Fibroblast of skin of left quadriceps (primary cell): ENCODE data around the gene RIF1.
"Not testable (repeated sequence)": the region's sequence is repeated elsewhere in the genome, so short reads cannot be mapped to it uniquely, and the experiment has no call there.

ENCODE experiments used
- DNase-seq, 2 experiments: peaks; one replicate each; pipeline ENCODE4 v3.0.0-alpha.2; 2013; ENCODE audit warnings: low read depth in 2 of 2

The RIF1 gene

DNA sequence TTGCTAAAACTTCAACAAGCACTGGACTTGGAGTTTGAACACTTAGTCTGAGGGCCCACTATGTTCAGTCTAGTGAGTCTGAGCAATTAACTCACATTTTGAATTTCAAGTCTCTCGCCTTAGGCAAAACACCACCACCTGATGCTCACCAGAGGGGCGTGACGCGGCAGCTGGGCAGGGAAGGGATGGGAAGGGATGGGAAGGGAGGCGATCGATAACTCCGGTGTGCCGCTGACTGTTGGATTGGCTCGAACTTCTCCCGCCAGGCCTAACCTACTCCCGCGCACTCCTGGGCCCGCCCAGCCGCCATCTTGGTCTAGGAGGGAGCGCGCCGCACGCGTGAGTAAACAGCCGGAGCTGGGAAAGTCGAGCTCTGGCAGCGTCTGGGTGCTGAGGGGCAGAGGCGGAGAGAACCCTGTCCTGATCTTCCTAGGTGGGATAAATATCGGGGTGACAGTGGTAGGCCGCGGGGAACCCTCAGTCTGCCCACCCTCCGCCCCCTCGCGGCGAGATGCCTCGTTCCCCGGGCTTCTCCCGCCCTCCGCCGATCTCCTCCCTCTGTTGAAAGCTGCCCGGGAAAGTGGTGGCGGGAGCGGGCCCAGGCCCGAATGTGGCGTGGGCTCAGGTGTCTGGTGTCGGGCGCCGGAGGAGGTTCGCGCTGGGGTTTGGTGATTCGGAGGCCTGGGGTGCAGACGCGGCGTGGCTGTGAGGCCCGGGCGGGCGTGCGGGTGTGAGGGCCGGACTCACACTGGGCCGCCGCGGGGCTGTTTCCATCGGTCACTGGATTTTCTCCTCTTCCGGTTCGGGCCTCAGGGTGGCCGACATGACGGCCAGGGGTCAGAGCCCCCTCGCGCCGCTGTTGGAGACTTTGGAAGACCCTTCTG is at the start of gene RIF1:
TSS of gene RIF1 (plus strand) at position 302 of the 884 bp plus-strand sequence. CDS start at position 824, 522 bp downstream.
- peak; percentile 80 to 82 for DNase-seq

GRCh38 chr2:151361674-151362370 is 47.9 kb upstream of the RIF1 start:
- DNase-seq: no peak

GRCh38 chr2:151363709-151364108 is 46.0 kb upstream of the RIF1 start:
- DNase-seq: no peak

- DNase-seq: no peak
Observed at GRCh38 chr2:151367571-151367970, 42.1 kb upstream of the RIF1 start.

- DNase-seq: peak; percentile 59 to 60
Observed at GRCh38 chr2:151374436-151374835, 35.3 kb upstream of the RIF1 start.

DNA sequence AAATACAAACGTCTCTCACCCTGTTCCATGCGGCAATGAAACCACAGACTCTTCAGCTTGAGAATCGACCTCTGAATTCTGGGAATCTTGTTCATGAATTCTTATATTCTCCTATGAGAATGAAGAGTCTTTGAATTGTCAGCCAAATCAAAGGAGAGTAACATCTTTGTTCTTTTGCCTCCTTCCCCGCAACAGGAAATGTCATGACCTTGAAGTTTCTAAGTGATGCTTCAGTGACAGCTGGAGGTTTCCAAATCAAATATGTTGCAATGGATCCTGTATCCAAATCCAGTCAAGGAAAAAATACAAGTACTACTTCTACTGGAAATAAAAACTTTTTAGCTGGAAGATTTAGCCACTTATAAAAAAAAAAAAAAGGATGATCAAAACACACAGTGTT is 30.5 kb upstream of the RIF1 start:
- DNase-seq: no peak

GRCh38 chr2:151380580-151381235 is 29.0 kb upstream of the RIF1 start:
- no peak for DNase-seq

DNA sequence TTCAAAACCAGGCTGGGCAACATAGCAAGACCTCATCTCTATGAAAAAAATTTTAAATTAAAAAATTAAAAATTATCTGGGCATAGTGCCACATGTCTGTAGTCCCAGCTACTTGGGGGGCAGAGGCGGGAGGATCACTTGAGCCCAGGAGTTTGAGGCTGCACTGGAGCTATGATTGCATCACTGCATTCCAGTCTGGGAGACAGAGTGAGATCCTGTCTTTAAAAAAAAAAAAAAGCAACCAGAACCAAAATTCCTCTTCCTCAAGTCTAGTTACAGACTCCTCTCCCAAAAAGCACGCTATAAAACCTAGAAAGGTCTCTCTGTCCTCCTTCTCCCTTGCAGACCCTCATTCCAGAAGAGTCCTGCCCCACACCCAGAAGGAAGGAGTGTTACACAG is 28.4 kb upstream of the RIF1 start:
- peak; percentile 45 to 55 for DNase-seq

DNA sequence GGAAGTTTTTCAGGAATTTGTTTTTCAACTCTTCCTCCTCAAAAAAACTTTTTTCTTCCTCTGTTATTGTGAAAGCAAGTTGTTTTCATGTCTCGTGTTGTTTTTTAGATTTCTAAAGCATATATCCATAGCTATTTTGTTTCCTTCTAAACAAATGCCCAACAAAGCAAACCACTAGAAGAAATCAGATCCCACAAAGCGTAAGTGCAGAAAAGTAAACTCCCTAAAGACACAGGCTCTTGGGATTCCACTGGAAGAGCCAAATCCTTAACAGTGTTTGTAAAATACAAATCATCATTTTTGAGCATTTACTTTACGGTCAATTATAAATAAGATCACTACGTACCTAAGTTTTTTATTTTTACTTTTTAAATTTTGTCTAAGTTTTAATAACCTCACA is 21.7 kb upstream of the RIF1 start:
- DNase-seq: no peak

- DNase-seq: no peak
Observed at GRCh38 chr2:151391436-151391835, 18.3 kb upstream of the RIF1 start.

GRCh38 chr2:151394509-151394908 is 15.2 kb upstream of the RIF1 start:
- DNase-seq: no peak

GRCh38 chr2:151395509-151396374 is 14.0 kb upstream of the RIF1 start:
- no peak for DNase-seq

DNA sequence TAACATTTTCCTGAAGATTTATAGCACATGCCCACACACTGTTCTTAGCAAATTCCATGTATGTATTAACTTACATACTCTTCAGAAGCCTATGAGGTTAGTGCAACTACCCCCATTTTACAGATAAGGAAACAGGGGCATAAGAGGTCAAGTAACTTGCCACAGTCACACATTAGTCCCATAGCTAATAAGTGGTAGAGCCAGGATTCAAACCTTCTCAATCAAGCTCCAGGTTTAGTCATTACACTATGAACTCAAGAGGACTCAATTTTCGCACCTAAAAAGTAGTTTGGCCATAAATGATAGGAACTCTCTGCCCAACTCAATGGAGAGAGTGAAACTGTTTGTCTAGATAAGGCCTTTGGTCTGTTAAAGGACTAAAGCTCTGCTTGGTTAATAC is 9.7 kb upstream of the RIF1 start:
- no peak for DNase-seq

- no peak for DNase-seq
Observed at GRCh38 chr2:151401149-151401548, 8.6 kb upstream of the RIF1 start.

DNA sequence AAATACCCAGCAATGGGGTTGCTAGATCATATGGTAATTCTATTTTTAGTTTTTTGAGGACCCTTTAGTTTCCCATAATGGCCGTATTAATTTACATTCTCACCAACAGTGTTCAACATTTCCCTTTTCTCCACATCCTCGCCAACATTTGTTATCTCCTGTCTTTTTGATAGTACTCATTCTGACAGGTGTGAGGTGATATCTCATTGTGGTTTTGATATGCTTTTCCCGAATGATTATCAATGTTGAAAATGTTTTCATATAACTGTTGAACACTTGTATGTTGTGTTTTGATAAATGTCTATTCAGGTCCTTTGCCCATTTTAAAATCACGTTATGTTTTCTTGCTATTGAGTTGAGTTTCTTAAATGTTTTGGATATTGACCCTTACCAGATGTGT is 5.8 kb upstream of the RIF1 start:
- no peak for DNase-seq

DNA sequence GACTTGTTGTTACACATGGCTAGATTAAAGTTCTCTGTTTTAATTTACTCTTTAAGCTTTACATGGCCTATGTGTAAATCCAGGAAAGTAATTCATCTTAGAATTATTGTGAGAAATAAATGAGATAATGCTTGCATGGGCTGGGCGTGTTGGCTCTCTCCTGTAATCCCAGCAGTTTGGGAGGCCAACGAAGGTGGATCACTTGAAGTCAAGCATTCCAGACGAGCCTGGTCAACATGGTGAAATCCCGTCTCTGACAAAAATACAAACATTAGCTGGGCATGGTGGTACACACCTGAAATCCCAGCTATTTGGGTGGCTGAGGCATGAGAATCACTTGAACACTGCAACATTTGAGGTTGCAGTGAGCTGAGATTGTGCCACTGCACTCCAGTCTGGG is 4.3 kb upstream of the RIF1 start:
- DNase-seq: no peak

- DNase-seq: no peak
Observed at GRCh38 chr2:151407281-151407680, 2.4 kb upstream of the RIF1 start.

DNA sequence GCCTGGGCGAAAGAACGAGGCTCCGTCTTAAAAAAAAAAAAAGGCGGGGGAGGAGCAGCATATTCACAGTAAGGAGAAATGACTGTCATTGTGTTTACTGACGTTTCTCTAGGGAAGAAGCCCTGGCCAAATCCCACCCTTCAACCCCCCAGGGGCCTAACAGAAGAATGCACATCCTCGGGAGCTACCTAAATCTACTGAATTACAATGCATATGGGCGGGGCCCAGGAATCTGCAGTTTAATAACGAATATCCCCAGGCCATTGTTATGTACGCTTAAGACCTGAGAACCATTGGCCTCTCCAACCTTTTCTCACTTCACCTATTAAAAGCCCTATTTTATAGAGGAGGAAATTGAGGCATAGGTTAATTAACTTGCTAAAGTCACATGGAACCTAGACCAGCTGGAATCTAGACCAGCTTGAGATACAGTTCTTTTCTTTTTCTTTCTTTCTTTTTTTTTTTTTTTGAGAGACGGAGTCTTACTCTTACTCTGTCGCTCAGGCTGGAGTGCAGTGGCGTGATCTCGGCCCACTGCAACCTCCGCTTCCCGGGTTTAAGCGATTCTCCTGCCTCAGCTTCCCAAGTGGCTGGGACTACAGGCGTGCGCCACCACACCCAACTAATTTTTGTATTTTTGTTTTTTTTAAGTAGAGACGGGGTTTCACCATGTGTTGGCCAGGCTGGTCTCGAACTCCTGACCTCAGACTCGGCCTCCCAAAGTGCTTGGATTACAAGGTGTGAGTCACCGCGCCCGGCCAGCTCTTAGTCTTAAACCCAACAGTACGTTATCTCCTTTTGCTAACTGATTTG is 708 bp upstream of the RIF1 start:
- DNase-seq: no peak

DNA sequence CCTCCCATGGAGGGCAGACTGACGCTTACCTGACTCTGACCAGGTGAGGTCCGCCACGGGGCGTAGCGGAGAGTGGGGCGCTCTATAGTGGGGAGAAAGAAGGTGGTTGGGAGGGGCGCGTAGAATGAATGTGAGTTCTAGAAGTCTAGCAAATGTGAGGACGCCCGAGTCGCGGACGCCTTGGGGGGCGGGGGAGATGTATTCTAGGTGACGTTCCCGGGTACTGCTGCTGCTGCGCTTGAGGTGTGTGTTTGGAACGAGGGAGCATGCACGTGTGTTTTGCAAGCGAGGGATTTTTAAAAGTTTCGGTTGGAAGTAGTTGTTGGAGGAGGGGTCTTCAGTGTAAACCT is 758 bp downstream of the RIF1 start:
- DNase-seq: no peak

DNA sequence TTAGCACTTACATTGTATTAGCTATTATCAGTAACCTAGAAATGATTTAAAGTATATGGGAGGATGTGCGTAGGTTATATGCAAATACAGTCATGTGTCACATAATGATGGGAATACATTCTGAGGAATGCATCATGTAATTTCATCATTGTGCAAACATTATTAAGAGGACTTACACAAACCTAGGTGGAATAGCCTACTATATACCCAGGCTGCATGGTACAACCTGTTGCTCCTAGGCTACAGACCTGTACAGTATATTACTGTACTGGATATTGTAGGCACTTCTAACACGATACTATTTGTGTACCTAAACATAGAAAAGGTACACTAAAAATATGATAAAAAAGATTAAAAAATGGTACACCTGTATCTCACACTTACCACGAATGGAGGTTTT is 7.9 kb downstream of the RIF1 start:
- DNase-seq: no peak

DNA sequence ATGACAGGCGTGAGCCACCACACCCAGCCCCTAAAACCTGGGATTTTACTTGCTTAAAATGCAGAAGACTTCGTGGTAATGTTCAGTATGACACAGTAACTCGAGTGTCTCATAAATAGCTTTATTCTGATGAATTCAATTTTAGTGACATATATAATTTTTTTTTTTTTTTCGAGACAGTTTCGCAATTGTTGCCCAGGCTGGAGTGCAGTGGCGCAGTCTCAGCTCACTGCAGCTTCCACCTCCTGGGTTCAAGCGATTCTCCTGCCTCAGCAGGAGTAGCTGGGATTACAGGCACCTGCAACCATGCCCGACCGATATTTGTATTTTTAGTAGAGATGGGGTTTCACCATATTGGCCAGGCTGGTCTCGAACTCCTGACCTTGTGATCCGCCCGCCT is 12.0 kb downstream of the RIF1 start:
- DNase-seq: not testable (repeated sequence)
